ENCODE measurements around the gene SDHB.

SDHB gene

DNA sequence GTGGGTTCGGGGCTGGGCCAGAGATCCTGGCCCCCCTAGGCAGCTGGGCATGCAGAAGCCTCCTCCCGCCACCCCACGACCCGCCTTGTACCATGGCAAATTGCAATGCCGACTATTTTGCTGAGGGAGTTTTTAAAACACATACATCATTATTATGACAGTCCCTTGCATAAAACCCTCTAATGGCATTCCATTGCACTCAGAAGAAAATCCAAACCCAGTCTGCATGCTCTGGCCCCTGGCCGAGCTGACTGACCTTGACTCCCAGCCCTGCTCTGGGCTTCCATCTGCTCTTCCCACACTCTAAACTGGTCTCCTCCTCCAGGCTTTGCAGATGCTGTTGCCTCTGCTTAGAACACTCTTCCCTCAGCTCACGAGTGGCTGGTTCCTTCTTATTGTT, 37.4 kb upstream of the SDHB start:
- Histone ChIP-seq H3K36me3 (ENCODE audit: insufficient read depth, low read length) (no peaks in the 10 kb centered on the region), H3K4me1 (ENCODE audit: insufficient read depth, low read length) (no peaks in the 10 kb centered on the region), H3K27me3 (ENCODE audit: control insufficient read depth in 1 of 2, insufficient read depth in 2 of 2, low read length in 2 of 2) (no peaks in the 10 kb centered on the region), H3K27ac (ENCODE audit: low read depth, low read length) (no peak overlapping the region), H3K9ac (ENCODE audit: low read length) (no peak overlapping the region), H3K4me3 (ENCODE audit: low read depth in 1 of 2, low read length in 2 of 2) (no peak overlapping the region), H3K9me3 (ENCODE audit: low read length) (no peaks in the 10 kb centered on the region)

GRCh38 chr1:17089506-17089905, 35.7 kb upstream of the SDHB start:
- H3K4me1 ChIP-seq (ENCODE audit: insufficient read depth, low read length), result no peaks in the 10 kb centered on the region
- no peaks in the 10 kb centered on the region for H3K36me3 ChIP-seq (ENCODE audit: insufficient read depth, low read length)
- no peak overlapping the region for H3K9ac ChIP-seq (ENCODE audit: low read length)
- H3K27me3 ChIP-seq (ENCODE audit: control insufficient read depth in 1 of 2, insufficient read depth in 2 of 2, low read length in 2 of 2), result no peaks in the 10 kb centered on the region
- H3K27ac ChIP-seq (ENCODE audit: low read depth, low read length), result no peak overlapping the region
- H3K9me3 ChIP-seq (ENCODE audit: low read length), result no peaks in the 10 kb centered on the region
- H3K4me3 ChIP-seq (ENCODE audit: low read depth in 1 of 2, low read length in 2 of 2), result no peak overlapping the region

DNA sequence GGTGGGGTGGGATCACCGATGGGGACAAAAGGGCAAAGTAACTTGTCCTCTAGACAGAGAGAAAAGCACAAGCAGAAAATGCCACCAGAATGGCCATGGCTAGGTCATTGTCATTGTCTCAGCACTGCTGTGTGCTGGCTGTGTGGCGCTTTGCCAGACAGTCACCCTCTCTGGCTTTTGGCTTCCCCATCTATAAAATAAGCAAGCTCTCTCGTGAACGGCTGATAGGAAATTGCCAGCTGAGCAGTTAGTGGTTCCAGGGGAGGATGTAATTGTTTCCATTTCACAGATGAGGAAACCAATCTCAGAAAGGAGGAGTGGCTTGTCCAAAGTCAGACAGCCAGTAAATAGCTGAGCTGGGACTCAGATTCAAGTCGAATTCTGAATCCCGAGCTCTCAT, 32.9 kb upstream of the SDHB start:
- H3K4me1 ChIP-seq (ENCODE audit: insufficient read depth, low read length), result no peaks in the 10 kb centered on the region
- no peaks in the 10 kb centered on the region for H3K36me3 ChIP-seq (ENCODE audit: insufficient read depth, low read length)
- no peaks in the 10 kb centered on the region for H3K9me3 ChIP-seq (ENCODE audit: low read length)
- H3K4me3 ChIP-seq (ENCODE audit: low read depth in 1 of 2, low read length in 2 of 2), result no peak overlapping the region
- H3K27ac ChIP-seq (ENCODE audit: low read depth, low read length), result no peak overlapping the region
- H3K27me3 ChIP-seq (ENCODE audit: control insufficient read depth in 1 of 2, insufficient read depth in 2 of 2, low read length in 2 of 2), result no peaks in the 10 kb centered on the region
- H3K9ac ChIP-seq (ENCODE audit: low read length), result no peak overlapping the region

DNA sequence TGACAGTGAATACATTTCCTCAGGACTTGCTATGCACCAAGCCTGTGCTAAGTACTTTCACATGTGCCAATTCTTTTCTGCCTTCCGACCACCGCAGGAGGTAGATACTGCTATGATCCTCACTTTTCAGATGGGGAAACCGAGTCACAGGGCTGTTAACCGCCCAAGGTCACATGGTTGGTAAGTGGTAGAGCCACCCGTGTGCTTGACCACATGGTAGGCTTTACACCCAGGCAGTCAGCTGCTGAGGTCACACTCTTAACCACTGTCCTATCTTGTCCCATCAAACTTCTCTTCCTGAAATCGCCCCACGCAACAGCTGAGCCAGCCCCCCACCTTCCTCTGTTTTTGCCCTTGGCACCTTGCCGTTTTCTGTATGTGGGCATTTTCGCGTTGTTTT, 31.0 kb upstream of the SDHB start:
- Histone ChIP-seq H3K9me3 (ENCODE audit: low read length) (no peaks in the 10 kb centered on the region), H3K4me1 (ENCODE audit: insufficient read depth, low read length) (no peaks in the 10 kb centered on the region), H3K4me3 (ENCODE audit: low read depth in 1 of 2, low read length in 2 of 2) (no peak overlapping the region), H3K36me3 (ENCODE audit: insufficient read depth, low read length) (no peaks in the 10 kb centered on the region), H3K27ac (ENCODE audit: low read depth, low read length) (no peak overlapping the region), H3K9ac (ENCODE audit: low read length) (no peak overlapping the region), H3K27me3 (ENCODE audit: control insufficient read depth in 1 of 2, insufficient read depth in 2 of 2, low read length in 2 of 2) (no peaks in the 10 kb centered on the region)

DNA sequence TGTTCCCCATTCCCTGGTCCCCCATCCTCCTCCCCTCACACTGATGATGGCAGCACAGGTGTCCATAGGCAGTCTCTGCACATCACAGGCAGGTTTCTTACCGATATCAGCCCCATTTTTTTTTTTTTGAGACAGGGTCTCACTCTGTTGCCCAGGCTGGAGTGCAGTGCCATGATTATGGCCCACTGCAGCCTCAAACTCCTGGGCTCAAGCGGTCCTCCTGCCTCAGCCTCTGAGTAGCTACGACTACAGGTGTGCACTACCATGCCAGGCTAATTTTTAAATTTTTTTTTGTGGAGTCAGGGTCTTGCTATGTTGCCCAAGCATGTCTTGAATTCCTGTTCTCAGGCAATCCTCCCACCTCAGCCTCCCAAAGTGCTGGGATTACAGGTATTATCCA, 28.9 kb upstream of the SDHB start:
- no peaks in the 10 kb centered on the region for H3K9me3 ChIP-seq (ENCODE audit: low read length)
- no peaks in the 10 kb centered on the region for H3K4me1 ChIP-seq (ENCODE audit: insufficient read depth, low read length)
- no peaks in the 10 kb centered on the region for H3K27me3 ChIP-seq (ENCODE audit: control insufficient read depth in 1 of 2, insufficient read depth in 2 of 2, low read length in 2 of 2)
- no peak overlapping the region for H3K4me3 ChIP-seq (ENCODE audit: low read depth in 1 of 2, low read length in 2 of 2)
- no peaks in the 10 kb centered on the region for H3K36me3 ChIP-seq (ENCODE audit: insufficient read depth, low read length)
- H3K27ac ChIP-seq (ENCODE audit: low read depth, low read length), result no peak overlapping the region
- H3K9ac ChIP-seq (ENCODE audit: low read length), result no peak overlapping the region

DNA sequence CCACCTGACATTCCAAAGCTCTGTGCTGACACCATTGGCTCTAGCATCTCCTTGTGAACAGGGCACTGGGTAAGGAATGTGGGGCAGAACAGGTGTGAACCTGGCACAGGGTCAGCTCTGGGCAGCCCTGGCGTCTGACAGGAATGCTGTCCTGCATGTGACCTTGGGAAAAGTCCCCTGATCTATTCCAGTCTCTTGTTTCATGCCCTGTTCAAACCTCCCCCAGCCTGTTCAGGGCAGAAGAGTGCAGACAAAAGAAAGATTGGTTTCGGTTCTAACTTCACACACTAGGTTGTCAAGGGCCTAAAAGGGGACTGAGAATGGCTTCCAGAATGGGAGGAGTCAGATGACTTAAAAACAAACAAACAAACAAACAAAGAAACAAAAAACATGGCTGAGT, 27.6 kb upstream of the SDHB start:
- no peak overlapping the region for H3K9ac ChIP-seq (ENCODE audit: low read length)
- H3K36me3 ChIP-seq (ENCODE audit: insufficient read depth, low read length), result no peaks in the 10 kb centered on the region
- H3K4me3 ChIP-seq (ENCODE audit: low read depth in 1 of 2, low read length in 2 of 2), result no peak overlapping the region
- no peaks in the 10 kb centered on the region for H3K4me1 ChIP-seq (ENCODE audit: insufficient read depth, low read length)
- no peaks in the 10 kb centered on the region for H3K27me3 ChIP-seq (ENCODE audit: control insufficient read depth in 1 of 2, insufficient read depth in 2 of 2, low read length in 2 of 2)
- H3K9me3 ChIP-seq (ENCODE audit: low read length), result no peaks in the 10 kb centered on the region
- no peak overlapping the region for H3K27ac ChIP-seq (ENCODE audit: low read depth, low read length)

DNA sequence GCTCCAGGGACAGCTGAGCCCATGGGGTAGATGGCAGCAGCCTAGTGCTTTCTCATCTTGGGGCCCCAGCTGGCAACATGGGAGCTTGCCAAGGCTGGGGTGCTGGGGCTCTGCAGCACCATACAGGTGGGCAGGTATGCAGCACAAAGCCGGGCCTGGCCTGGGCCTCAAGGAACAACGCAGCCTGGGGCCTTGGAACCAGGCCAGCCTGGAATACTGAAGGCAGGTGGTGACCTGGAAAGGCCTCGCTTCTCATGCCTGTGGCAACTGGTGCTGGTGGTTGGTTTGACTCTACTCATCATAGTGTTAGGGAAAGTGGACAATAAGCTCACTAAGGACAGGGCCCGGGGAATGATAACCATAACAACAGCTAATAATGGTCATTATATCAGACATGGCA, 27.0 kb upstream of the SDHB start:
- H3K27ac ChIP-seq (ENCODE audit: low read depth, low read length), result no peak overlapping the region
- no peaks in the 10 kb centered on the region for H3K36me3 ChIP-seq (ENCODE audit: insufficient read depth, low read length)
- H3K9ac ChIP-seq (ENCODE audit: low read length), result no peak overlapping the region
- H3K27me3 ChIP-seq (ENCODE audit: control insufficient read depth in 1 of 2, insufficient read depth in 2 of 2, low read length in 2 of 2), result no peaks in the 10 kb centered on the region
- H3K9me3 ChIP-seq (ENCODE audit: low read length), result no peaks in the 10 kb centered on the region
- H3K4me1 ChIP-seq (ENCODE audit: insufficient read depth, low read length), result no peaks in the 10 kb centered on the region
- no peak overlapping the region for H3K4me3 ChIP-seq (ENCODE audit: low read depth in 1 of 2, low read length in 2 of 2)

DNA sequence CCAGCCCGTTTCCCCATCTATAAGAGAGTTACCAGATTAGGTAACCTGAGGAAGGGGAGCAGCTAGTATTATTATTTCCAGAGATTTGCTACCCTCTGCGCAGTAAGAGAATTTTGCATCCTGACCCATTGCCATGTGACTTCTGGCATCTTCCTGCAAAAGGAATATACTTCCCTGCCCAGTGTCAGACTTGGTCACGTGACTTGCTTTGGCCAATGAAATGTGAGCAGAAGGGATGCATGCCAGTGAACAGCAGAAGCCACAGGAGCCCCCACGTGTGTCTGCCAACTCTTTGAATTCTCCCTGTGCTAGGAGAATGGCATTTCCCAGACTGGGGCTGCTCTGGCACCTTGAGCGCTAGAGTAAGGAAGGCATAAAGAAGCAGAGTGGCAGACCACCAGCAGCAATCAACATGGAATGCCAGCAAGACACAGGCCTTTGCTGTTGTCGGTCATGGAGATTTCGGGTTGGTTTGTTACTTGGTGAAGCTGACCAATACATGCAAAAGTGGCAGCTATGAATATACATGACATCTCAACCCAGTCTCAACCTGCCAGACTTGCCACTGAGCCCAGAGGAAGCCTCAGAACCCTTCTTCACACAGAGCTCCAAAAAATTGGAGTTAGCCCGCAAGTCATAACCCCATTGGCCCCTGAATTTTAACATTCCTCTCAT, 26.4 kb upstream of the SDHB start:
- no peaks in the 10 kb centered on the region for H3K27me3 ChIP-seq (ENCODE audit: control insufficient read depth in 1 of 2, insufficient read depth in 2 of 2, low read length in 2 of 2)
- no peaks in the 10 kb centered on the region for H3K9me3 ChIP-seq (ENCODE audit: low read length)
- no peak overlapping the region for H3K9ac ChIP-seq (ENCODE audit: low read length)
- H3K4me3 ChIP-seq (ENCODE audit: low read depth in 1 of 2, low read length in 2 of 2), result no peak overlapping the region
- no peaks in the 10 kb centered on the region for H3K4me1 ChIP-seq (ENCODE audit: insufficient read depth, low read length)
- H3K27ac ChIP-seq (ENCODE audit: low read depth, low read length), result no peak overlapping the region
- H3K36me3 ChIP-seq (ENCODE audit: insufficient read depth, low read length), result no peaks in the 10 kb centered on the region

DNA sequence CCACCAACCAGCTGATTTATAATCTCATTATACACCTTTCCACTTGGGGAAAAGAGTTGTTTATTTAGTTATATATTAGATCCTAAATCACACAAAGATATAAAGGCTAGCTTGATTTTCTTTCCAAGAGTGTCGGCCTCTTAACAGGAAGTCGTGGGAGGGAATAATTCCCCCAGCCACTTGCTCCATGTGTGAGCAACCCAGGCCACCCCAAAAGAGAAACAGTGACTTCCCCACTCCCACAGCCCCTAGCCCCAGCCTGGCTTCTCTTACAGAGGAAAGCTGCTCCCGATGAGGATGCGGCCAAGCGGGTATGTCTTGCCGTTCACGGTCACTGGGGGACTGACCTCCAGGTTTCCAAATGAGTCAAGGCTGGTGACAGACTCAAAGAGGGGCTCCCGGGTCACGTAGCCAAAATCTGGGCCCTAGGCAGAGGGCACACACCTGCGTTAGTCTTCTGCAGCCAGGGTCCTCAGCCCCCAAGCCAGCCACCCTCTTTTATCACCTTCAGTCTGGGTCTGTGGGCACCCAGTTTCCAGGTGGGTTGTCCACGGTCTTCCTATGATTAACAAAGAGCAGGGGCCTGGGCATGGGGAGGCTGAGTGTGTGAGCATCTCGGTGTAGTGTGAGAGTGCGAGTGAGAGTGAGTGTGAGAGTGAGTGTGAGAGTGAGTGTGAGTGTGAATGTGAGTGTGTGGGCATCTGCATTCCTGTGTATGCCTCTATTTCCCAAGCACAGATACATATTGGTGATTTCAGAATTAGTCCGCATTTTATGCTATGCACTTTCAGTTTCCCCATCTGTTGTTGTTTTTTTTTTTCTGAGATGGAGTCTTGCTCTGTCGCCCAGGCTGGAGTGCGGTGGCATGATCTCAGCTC, 25.4 kb upstream of the SDHB start:
- no peak overlapping the region for H3K4me3 ChIP-seq (ENCODE audit: low read depth in 1 of 2, low read length in 2 of 2)
- no peaks in the 10 kb centered on the region for H3K27me3 ChIP-seq (ENCODE audit: control insufficient read depth in 1 of 2, insufficient read depth in 2 of 2, low read length in 2 of 2)
- no peaks in the 10 kb centered on the region for H3K36me3 ChIP-seq (ENCODE audit: insufficient read depth, low read length)
- no peak overlapping the region for H3K9ac ChIP-seq (ENCODE audit: low read length)
- no peak overlapping the region for H3K27ac ChIP-seq (ENCODE audit: low read depth, low read length)
- H3K4me1 ChIP-seq (ENCODE audit: insufficient read depth, low read length), result no peaks in the 10 kb centered on the region
- H3K9me3 ChIP-seq (ENCODE audit: low read length), result no peaks in the 10 kb centered on the region

DNA sequence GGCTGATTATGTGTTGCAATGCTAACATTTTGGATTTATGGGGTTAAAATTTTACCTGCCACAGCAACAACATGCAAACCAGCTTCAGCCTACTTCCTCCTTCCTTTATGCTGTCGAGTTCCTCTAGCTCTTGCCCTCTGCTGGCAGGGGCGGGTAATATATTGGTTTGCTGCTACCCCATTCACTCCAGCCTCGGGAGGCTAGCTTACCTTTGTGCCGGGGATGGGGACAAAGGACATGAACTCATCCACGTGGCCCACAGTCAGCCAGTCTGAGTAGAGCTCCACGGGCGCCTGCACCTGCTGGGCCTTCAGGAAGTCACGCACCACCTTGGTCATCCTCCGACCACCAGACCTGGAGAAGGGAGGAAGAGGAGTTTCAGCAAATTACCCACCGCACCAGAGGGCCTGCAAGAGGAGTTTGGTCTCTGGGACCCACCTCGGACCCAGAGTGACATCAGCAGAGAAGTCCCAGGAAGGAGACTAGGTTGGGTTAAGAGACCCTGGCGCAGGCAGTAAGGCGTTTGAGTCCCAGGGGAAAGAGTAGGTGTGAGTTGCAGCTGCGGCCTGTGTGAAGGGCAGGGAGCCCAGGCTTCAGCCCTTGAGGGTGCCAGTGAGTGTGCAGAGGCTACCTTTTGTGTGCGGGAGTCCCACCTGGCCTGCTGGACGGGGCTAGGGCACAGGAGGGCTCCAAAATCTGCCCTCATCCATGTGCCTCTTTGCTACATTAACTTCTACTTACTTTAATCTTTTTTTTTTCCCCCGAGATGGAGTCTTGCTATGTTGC, 21.8 kb upstream of the SDHB start:
- H3K4me1 ChIP-seq (ENCODE audit: insufficient read depth, low read length), result no peaks in the 10 kb centered on the region
- no peak overlapping the region for H3K4me3 ChIP-seq (ENCODE audit: low read depth in 1 of 2, low read length in 2 of 2)
- peaks cover 0 to 4% of the 10 kb centered on the region in 2 donors for H3K27me3 ChIP-seq (ENCODE audit: control insufficient read depth in 1 of 2, insufficient read depth in 2 of 2, low read length in 2 of 2)
- H3K36me3 ChIP-seq (ENCODE audit: insufficient read depth, low read length), result no peaks in the 10 kb centered on the region
- no peak overlapping the region for H3K9ac ChIP-seq (ENCODE audit: low read length)
- no peaks in the 10 kb centered on the region for H3K9me3 ChIP-seq (ENCODE audit: low read length)
- H3K27ac ChIP-seq (ENCODE audit: low read depth, low read length), result no peak overlapping the region

DNA sequence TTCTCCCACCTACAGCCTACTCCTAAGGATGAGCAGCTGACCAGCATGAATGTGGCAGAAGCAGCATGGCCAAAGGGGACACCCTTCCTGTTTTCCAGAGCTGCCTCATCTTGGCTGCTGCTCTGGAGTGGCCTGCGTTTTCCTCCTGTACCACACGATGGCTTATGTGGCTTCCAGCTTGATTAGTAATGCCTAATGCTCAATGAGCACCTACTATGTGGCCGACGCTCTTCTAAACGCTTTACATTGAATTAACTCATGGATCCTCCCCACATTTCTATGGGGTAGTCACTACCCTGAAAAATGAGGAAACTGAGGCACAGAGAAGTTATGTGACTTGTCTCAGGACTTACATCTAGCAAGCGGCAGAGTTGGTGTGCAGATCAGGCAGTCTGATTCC, 18.0 kb upstream of the SDHB start:
- H3K27me3 ChIP-seq (ENCODE audit: control insufficient read depth in 1 of 2, insufficient read depth in 2 of 2, low read length in 2 of 2), result peaks cover 0 to 4% of the 10 kb centered on the region in 2 donors
- H3K9ac ChIP-seq (ENCODE audit: low read length), result no peak overlapping the region
- no peaks in the 10 kb centered on the region for H3K36me3 ChIP-seq (ENCODE audit: insufficient read depth, low read length)
- H3K4me1 ChIP-seq (ENCODE audit: insufficient read depth, low read length), result no peaks in the 10 kb centered on the region
- H3K4me3 ChIP-seq (ENCODE audit: low read depth in 1 of 2, low read length in 2 of 2), result no peak overlapping the region
- no peak overlapping the region for H3K27ac ChIP-seq (ENCODE audit: low read depth, low read length)
- H3K9me3 ChIP-seq (ENCODE audit: low read length), result no peaks in the 10 kb centered on the region
